Fibroblast of skin of back (primary cell): ENCODE results near the gene NAV3.
A peak's percentile ranks its signal among the peaks of the same experiment; 100 is the strongest.

Source experiments
- DNase-seq: peaks from one replicate; pipeline ENCODE4 v3.0.0-alpha.2; 2013

Gene NAV3

DNA sequence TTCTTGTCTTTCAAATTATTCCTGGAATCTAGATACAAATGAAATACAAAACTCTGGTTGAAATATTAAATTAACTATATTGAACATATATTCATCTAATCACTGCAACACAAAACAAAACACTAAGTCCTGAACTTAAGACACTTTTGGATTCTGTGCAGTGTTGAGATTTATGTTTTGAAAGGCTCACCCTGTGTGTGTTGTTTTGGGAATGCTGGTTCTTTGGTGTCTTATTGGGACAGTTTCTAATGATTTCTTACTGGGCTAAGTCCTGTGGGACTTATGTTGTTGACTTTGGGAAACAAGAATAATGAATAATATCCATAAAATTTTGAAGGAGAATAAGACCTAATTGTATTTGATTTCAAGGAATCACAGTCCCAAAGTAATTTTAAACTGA is 153.2 kb downstream of the NAV3 start:
- DNase-seq, result no peak

DNA sequence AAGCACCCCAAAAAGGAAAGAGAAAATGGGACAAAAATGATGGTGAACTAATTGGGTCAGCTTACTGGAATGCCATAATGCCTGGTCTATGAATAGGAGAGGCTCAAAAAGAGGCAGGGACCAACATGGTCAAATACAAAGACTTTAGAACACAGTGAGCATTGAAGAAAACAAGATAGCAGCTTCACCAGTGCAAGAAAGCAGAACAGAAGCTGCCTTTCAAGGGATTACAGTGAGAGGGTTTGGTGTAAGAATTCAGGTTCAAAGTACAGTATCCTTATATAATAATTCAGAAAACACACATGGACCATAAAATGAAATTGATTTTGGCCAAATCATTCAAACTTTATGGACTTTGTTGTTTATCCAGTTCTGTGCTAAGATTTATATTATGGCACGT is 162.1 kb downstream of the NAV3 start:
- no peak for DNase-seq

DNA sequence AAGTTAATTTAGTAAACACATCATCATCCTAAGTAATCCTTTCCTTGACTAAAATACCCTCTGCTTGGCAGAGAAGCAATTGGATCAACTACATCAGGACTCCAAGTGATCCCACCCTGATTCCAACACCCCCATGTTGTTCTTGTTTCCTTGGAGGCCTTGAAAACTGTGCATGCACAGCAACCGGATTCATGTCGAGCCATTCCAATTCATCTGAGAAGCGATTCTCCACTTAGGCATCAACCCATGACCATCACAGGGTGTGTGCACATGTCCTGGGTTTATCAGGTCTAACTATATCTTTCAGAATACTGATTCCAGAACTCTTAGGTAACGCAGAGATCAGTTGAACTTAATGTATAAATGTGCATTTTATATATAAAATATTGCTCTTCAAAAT is 163.0 kb downstream of the NAV3 start:
- no peak for DNase-seq

DNA sequence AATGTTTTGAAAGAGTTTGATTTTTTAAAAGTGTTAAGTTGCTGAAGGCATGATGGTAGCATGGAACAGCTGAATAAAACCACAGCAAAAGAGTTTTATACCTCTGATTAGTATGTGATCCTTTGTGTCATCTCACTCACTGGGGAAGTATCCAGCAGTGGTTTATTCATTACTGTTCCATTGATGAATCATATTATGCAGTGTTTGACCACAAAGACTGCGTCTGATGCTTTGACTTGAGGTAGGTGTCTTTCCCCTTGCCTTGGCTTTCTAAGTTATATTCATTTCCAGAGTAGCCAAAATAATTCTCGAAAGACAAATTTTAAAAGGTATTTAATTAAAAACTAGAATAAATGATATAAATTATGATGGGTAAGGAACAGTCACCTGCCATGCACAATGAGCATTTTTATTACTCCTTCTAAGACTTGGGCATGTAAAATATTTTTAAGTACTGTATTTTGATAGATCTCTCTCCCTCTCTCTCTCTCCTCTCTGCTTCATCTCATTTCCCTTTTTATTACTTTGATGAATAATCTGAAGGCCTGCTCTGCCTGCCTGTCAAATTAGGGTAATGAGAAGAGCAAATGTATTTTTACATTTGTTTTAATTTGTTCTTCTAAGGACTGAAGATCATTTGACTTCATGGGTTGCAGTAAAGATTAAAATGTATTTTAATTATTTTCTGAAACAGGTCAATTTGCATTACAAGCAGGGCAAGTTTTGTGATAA is 164.9 kb downstream of the NAV3 start:
- peak; percentile 74 for DNase-seq

DNA sequence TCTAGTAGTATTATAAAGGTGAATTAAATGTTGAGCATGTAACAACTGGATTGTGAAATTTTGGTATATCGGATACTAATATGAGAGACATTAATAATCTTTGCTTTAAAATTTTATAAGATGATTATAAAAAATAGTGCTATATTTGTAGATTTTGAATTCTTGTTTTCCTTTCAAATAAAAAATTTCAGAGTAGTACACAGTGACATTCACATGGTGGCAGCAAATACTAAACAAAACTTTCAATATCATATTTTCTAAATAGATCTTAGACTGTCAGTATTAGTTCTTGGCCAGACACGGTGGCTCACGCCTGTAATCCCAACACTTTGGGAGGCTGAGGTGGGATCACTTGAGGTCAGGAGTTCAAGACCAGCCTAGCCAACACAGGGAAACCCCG is 166.0 kb downstream of the NAV3 start:
- no peak for DNase-seq

DNA sequence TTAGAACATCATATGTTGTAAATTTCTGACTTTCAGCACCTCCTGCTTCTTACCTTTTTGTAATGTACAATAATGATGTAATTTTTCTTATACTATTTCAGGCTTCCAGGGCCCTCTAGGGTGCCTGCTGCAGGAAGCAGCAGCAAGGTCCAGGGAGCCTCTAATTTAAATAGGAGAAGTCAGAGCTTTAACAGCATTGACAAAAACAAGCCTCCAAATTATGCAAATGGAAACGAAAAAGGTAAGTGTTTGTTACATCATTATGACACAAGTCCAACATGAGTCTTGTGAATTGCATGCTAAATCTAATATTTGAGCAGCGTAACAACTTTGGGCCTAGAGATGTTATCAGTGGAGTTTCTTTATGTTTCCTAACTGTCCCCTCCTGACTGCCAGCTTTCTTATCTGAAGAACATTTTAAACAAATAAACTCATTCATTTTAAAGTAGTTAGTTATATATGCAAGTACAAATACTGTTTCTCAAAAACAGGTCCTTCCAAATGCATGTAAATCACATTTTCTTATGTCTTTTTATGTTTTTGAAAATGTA is 167.6 kb downstream of the NAV3 start:
- no peak for DNase-seq

DNA sequence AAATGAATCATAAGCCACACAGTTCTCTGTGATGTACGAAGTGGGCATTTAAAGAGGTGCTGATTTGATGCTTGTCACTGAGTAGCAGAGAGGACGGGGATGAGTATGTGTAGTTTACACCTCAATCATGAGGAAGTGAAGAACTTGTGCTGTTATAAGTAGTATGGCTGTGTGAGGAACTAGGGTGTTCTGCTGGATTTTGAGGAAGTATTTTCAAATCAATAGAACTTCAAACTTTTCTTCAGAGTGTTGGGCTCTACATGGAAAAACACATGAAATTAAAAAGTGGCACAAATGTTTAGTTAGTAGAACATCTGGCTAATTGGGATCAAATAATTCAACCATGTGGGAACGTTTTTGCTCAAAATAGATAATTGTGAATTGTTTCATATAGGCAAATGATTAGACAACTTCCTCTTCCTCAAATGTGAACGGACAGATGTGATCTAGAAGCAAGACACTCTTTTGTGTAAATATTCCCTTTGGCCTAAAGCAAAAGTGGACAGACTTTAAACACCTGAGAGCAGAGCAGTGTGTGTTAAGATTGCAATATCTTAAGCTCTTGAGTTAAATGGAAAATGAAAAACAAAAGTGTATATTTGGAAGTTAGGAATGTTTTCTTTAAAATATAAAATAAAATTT is 168.5 kb downstream of the NAV3 start:
- DNase-seq, result no peak

DNA sequence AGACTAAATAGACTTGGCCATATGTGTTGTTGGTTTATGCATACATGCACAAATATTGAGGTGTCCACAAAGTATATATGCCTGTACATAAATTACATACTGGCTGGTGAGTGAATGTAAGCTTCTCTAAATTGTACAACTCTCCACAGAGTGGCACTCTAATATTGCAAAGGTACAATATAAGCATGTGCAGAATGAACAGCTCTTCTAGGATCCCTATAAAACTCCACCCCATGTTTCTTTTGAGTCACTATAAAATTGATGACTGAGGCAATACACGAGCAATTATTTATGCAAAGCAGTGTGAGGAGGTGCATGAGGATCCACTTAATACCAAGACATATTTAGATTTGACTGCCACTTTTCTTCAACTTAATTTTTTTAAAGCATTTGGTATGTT is 172.2 kb downstream of the NAV3 start:
- no peak for DNase-seq

DNA sequence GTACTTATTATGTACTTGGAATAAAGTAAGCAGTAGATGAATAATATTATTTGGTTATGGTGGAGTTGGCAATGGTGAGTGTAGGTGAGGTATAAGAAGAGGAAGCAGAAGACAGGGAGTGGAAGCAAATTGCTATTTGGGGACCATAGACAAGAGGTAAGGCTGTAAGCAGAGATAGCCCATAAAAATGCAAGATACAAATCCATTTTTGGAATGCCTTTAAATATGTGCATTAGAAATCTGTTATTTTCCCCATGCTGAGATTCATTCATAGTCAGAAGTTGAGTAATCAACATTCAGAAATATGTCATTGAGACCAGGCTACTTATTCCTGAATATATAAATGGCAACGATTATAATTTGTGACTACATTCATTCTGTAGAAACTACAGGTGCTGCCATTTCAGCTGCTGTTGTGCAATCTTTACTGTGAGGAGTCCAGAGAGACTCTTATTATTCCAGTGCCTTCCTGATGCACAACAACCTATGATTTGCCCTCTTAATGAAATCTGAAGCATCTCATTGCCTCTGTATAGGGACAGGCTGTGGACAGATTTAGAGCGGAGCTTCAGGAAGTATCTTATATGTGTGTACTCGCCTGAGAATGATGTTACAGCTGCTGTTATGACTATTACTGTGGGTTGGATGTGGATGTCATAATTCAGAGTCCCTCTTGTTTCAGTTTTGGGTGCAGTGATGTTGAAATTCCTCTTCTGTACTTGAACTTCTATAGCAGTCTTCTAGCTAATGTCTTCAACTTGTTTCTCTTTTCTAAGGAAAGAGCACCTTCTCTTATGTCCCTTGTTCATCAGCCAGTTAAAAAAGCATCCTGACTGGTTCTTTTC is 173.8 kb downstream of the NAV3 start:
- no peak for DNase-seq

DNA sequence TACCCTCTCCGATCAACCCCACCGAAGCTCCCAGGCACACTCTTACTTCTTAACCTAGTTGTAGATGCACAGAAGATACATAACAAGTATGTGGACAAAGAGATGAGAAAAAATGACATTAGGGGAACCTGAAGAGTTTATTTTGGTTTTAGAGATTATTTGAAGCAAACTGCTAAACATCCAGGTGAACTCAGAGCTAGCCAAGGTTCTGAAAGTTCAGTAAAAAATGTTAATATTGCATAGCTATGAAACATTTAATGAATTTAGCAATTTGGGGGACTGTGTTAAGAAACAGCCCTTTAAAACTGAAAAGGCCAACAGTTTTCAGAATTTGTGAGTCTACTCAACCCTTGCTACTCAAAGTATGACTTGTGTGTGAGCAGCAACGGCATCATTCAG is 174.4 kb downstream of the NAV3 start:
- DNase-seq, result no peak

DNA sequence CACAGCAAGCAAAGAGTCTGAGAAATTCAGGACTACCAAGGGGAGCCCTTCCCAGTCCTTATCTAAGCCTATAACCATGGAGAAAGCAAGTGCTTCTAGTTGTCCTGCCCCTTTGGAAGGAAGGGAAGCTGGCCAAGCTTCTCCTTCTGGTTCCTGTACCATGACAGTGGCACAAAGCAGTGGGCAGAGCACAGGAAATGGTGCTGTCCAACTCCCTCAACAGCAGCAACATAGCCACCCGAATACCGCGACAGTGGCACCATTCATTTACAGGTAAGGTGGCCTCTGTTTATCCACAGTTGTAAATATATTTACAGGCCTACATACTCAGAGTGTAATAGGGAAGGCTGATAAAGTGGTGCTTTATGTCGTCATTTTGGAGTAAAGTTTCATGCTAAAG is 176.5 kb downstream of the NAV3 start:
- no peak for DNase-seq

DNA sequence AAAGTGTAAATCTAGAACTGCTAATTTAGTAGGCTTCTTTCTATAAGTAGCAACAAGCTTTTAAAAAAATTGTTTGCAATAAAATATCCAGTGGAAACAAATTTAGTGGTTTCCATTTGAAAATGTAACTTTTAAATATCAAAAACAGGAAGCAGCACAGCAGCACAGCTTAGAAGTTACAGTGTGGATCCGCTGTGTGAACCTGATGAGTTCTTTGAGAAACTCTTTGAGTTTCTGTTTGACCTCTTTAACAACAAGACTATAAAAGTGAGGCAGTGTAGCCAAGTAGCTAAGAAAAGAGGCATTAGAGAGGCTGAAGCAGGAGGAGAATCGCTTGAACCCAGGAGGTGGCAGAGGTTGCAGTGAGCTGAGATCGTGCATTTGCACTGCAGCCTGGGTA is 178.3 kb downstream of the NAV3 start:
- no peak for DNase-seq

DNA sequence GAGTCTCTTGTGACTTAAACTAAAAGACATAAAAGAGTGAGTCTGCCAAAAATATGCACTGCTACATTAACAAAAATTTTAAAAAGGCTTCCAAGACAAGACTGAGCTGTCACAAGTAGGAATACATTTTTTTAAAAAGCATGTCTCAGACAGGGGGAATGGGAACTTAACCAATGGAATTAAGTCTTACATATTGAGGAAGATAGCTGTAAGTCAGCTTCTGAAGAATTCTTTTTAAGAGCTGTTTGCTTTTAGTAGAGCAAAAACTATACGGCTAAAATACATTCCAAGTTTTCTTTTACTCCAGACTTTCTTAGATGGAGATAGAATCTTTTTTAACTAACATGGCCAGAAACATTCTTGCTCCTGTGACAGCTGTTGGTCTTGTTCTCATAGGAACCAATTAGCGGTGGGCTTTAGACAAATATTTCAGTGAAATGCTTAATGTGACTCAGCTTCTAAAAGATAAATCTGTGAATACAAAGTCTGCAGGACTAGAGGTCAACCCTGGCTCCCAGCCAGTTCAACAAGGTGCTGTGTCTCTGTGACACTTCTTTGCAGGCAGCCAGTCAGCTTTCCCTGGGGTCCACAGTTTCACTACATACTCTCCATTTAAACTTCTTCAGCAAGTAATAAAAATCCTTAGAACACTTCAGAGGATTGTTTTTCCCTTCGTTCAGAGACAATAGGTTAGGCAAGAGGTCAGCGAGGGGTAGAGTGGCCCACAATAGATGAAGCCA is 187.6 kb downstream of the NAV3 start:
- DNase-seq, result peak; percentile 67

DNA sequence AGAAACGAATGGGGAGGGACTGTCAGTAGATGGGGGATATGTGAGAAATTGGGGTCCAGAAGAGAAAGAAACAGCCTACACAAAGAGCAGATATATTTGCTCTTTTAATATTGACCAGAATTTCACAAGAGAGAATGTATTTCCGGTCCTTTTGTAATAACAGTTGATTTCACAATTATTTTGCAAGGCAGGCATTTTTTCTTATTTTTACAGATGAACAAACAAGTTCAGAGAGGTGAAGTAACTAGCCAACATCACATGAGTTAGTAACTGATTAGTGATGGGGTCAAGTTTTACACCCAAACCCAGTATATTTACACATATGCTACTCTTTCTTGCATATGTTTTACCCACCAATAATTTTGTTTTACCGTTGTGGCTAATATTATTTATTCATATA is 188.2 kb downstream of the NAV3 start:
- DNase-seq, result no peak

DNA sequence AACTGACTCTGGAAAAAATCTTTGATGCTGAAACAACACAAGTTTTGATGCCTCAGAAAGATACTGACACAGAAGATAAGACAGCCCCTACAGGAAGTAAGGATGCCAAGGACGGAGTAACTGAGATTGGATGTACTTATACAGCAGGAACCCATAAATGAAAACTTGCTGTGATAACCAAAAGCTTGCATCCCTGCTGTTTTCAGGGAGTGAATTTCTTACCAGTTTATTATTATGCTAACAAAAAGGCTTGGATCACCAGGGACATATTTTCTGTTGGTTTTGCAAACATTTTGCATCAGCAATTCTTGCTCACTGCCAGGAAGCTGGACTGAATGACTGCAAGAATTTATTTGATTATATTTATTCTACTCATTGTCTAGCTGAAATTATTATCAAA is 197.7 kb downstream of the NAV3 start:
- no peak for DNase-seq

DNA sequence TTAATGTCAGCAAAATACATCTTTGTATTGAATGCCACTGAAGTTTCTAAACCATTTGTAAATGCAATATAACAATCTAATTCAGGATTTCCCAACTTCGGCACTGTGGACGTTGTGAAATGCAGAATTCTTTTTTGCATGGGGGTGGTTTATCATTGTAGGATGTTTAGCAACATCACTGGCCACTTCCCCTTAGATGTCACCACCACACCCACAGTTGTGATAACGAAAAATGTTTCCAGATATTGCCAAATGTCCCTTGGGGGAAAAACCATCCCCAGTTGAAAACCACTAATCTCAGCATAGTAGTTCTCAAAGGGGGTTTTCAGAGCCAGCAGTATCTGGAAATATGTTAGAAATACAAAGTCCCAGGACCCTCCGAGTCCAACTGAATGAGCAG is 203.3 kb downstream of the NAV3 start:
- peak; percentile 5 for DNase-seq

DNA sequence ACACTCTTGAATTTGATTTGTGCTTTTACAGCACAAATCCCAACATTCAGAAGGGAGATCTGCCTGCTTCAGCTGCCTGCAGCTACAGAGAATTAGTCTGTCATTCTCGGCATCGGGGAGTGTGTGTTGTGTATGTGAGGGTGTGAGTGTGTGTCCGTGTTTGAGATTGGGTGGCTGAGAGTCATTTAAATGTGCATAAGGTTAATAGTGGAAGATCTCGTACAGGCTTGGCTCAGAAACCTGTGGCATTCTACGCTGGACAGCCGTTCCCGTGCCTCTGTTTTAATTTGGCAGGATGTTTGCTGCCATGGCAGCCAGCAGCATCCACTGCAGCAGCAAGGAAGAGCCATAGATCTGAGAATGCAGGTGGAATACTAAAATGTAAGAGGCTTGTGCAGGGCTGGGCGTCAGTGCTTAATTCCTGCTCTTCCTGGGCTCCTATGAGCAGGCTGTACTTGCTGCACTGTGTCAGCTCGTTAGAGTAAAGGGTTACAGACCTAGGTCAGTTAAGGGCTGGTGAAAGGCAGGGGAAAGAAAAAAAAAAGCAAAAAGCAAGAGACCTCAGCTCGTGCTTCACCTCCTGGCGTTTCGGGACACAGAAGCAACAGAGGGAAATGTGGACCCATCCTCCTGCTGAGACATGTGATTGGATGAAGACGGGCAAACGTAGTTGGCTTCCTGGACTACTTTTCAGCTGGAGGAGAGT is 205.4 kb downstream of the NAV3 start:
- no peak for DNase-seq

DNA sequence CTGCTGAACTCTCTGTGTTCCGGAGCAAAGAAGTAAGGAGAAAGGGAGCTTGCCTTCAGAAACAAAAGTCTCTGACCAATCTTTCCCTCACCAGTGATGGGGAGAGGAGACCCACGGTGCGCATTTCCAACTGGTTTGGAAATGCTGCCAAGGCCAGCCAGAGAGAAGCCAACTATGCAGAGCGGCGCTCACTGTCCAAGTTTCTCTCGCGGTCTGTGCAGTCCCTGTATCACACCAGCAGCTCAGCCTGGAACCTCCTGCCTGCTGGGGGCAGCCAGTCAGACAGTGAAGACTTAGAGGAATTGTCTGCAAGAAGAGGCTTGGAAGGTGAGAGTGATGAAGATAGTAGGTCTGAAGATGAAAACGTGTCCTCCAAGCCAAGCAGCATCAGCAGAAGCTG is 206.2 kb downstream of the NAV3 start:
- no peak for DNase-seq

DNA sequence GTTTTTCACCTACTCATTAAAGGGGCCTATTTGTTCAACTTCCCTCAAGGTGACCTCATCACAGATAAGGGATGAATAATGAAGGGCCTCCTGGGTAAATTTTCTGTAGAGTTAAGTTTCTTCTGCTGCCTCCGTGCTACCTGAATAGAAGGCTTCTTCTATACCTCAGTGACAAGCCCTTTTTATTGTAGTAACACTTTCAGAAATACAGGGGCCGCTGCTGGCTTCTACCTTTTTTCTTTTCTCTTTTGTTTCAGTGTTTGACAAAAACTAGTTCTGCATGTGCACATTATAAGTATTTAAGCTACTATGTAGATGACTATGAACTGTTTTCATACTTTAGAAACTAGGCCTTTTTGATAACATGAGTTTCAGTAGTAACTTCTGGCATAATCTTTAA is 207.0 kb downstream of the NAV3 start:
- no peak for DNase-seq

DNA sequence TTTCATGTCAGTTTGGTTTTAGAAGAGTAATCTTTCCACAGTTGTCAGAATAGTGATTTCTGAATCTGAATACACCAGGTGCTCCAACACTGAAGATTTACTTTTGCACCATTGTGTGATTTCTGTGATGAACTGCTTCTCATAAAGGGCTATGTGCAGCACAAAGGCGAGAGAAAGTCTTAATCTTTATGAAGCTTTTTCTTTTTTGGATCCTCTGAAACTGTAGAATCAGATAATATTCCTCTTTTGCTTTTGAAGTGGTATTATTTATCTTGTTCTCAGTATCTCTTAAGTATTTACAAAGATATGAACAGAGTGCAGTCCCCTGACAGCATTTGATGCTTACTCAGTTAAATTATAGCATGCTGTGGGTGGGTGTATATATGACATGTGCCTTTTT is 207.8 kb downstream of the NAV3 start:
- no peak for DNase-seq

DNA sequence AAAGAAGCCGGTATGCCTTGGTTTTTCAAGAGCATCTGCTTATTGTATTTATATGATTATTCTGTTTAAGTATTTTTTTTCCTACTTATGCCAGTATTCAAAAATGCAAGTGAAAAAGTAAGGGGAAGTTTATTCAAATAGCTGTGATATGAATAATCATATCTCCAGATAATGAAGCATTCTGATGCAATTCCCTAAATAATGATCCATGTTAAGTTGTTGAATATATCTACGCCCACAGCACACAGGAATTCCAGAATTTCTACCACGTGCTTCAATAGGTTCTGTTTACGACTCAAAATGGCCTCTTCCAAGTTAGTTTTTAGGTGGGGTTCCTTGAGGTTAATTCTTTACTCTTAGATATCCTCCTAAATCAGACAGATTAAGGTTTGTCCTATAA is 208.3 kb downstream of the NAV3 start:
- DNase-seq, result peak; percentile 25

DNA sequence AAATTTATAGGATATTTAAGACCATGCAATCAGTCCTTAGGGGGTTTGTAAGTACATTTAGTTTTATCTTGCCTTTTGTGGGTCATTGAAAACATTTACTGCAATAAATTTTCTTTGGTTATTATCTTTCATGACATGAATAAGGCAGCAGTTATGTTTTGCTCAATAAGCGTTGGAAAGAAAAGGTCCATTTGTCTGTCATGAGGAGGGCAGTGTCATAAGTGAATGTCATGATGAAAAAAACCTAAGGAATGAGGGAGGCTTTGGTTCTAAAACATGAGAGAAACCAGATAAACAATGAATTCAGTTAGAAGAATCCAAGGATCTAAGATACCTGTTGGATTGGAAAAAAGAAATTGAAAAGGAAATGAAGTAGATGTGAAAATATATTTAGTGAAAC is 209.4 kb downstream of the NAV3 start:
- no peak for DNase-seq
